ENCODE measurements around the gene GPR89A.
"Not testable (repeated sequence)": the region's sequence is repeated elsewhere in the genome, so short reads cannot be mapped to it uniquely, and the experiment has no call there.

GPR89A gene

GRCh38 chr1:145607833-145608733 is at the start of gene GPR89A:
Gene GPR89A (plus strand): TSS chr1:145607988. CDS start chr1:145608134, 146 bp downstream.
- peak; percentile 99 for FAIRE-seq

GRCh38 chr1:145586820-145587219 is 21.0 kb upstream of the GPR89A start:
- FAIRE-seq, result not testable (repeated sequence)

- FAIRE-seq, result not testable (repeated sequence)
These were observed 17.0 kb upstream of the GPR89A start for GRCh38 chr1:145590806-145591205.

GRCh38 chr1:145592347-145592746 is 15.4 kb upstream of the GPR89A start:
- FAIRE-seq, result not testable (repeated sequence)

GRCh38 chr1:145595421-145595820 is 12.4 kb upstream of the GPR89A start:
- FAIRE-seq, result not testable (repeated sequence)

- not testable (repeated sequence) for FAIRE-seq
These were observed 11.6 kb upstream of the GPR89A start for GRCh38 chr1:145596236-145596635.

GRCh38 chr1:145599426-145599825 is 8.4 kb upstream of the GPR89A start:
- FAIRE-seq, result not testable (repeated sequence)

- no peak for FAIRE-seq
These were observed 6.2 kb upstream of the GPR89A start for GRCh38 chr1:145601593-145601992.

- not testable (repeated sequence) for FAIRE-seq
These were observed 948 bp upstream of the GPR89A start for GRCh38 chr1:145606840-145607239.

- FAIRE-seq, result not testable (repeated sequence)
These were observed 499 bp upstream of the GPR89A start for GRCh38 chr1:145607289-145607688.

- FAIRE-seq, result not testable (repeated sequence)
These were observed 3.0 kb downstream of the GPR89A start for GRCh38 chr1:145610744-145611143.

- FAIRE-seq, result peak; percentile 7
These were observed 12.3 kb downstream of the GPR89A start for GRCh38 chr1:145620073-145620472.

GRCh38 chr1:145622177-145622576 is 14.4 kb downstream of the GPR89A start:
- not testable (repeated sequence) for FAIRE-seq

- FAIRE-seq, result not testable (repeated sequence)
These were observed 28.4 kb downstream of the GPR89A start for GRCh38 chr1:145636237-145636636.

GRCh38 chr1:145641886-145642285 is 34.1 kb downstream of the GPR89A start:
- FAIRE-seq, result not testable (repeated sequence)

GRCh38 chr1:145643990-145644389 is 36.2 kb downstream of the GPR89A start:
- FAIRE-seq, result not testable (repeated sequence)

- FAIRE-seq, result not testable (repeated sequence)
These were observed 48.6 kb downstream of the GPR89A start for GRCh38 chr1:145656245-145656943.

GRCh38 chr1:145662502-145662901 is 54.7 kb downstream of the GPR89A start:
- FAIRE-seq, result not testable (repeated sequence)

GRCh38 chr1:145665015-145665414 is 57.2 kb downstream of the GPR89A start:
- not testable (repeated sequence) for FAIRE-seq

- FAIRE-seq, result not testable (repeated sequence)
These were observed 63.4 kb downstream of the GPR89A start for GRCh38 chr1:145670995-145671745.

- not testable (repeated sequence) for FAIRE-seq
These were observed 65.4 kb downstream of the GPR89A start for GRCh38 chr1:145673217-145673616.

GRCh38 chr1:145684858-145685257 is 77.1 kb downstream of the GPR89A start:
- not testable (repeated sequence) for FAIRE-seq

GRCh38 chr1:145686078-145686477 is 78.3 kb downstream of the GPR89A start:
- FAIRE-seq, result not testable (repeated sequence)

Data from TTC549 (cell line).